Measurements from ENCODE around the gene RHD.

DNA sequence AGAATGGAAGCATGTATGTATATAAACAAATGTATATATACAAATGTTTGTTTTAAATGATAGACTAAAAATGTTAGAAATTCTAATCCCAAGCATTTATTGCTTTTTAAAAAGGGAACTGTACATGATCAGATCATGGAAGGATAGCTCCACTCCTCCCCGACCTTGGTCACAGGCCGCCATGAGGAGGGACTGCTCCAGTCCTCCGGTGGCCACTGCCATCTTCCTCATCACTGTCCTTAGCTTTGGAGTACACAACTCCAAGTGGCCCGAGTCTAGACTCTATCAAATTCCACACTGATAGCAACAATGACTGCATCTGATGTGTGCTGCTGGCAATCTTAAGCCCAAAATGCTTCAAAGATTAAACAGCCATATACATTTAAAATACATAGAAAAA lies 49.7 kb upstream of the RHD start:
- TF ChIP-seq ZNF274 (IDR thresholded peaks at IDR 0.05; ENCODE audit: low read depth, low read length) (no peak), YY1 (IDR thresholded peaks at IDR 0.05; ENCODE audit: insufficient read depth, insufficient read length) (no peak)
